Body of pancreas (tissue), 4 donors: ENCODE measurements around the gene LRRN4. TPM values are rescaled to one million over a fixed set of nuclear protein-coding genes. Genes with fewer than 3 reads are reported as not detected.
A peak's percentile ranks its signal among the peaks of the same experiment; 100 is the strongest.

Source experiments
- ATAC-seq: fragments of 150-250 bp; one replicate; pipeline ENCODE4 v1.9.1; 2016
- DNase-seq, 4 donors: peaks; one replicate each; pipeline ENCODE4 v3.0.0-alpha.2; 2019
- H3K27ac ChIP-seq, 4 donors: fragments of 200-600 bp; sonication (generic); 1 replicate in 3 of 4; 2 replicates in 1 of 4; pipeline versions ENCODE4 v1.5.1 to v1.6.1; 2016 to 2019; ENCODE audit warnings: mild to moderate bottlenecking in 1 of 4, mixed read lengths in 1 of 4, moderate library complexity in 1 of 4
- H3K27me3 ChIP-seq, 2 donors: fragments of 200-600 bp; sonication (generic); one replicate each; pipeline ENCODE4 v1.6.0; 2016; ENCODE audit warnings: mild to moderate bottlenecking in 1 of 2
- H3K36me3 ChIP-seq, 2 donors: fragments of 200-600 bp; sonication (generic); replicated peaks in 1 of 2; 2 replicates each; pipeline ENCODE4 v1.5.1; 2016; ENCODE audit warnings: low read depth in 2 of 2; ENCODE audit not compliant: insufficient read depth in 1 of 2
- H3K4me1 ChIP-seq: fragments of 200-600 bp; sonication (generic); one replicate; pipeline ENCODE4 v1.6.0; 2016
- H3K4me3 ChIP-seq, 2 donors: fragments of 200-600 bp; sonication (generic); 1 replicate in 1 of 2; 2 replicates in 1 of 2; pipeline ENCODE4 v1.5.1; 2016 to 2019
- H3K9me3 ChIP-seq, 3 donors: fragments of 200-600 bp; sonication (generic); 1 replicate in 2 of 3; 2 replicates in 1 of 3; pipeline ENCODE4 v1.5.1; 2016
- CTCF ChIP-seq, 7 experiments: fragments of 450-650 bp in 4 of 7; fragments of 200-600 bp in 3 of 7; sonication (generic) in 3 of 7; IDR thresholded peaks; one replicate each; pipeline ENCODE4 v1.5.1; 2016 to 2019; ENCODE audit warnings: antibody characterized with exemption in 7 of 7
- POLR2A ChIP-seq, 3 donors: fragments of 450-650 bp; IDR thresholded peaks; one replicate each; pipeline ENCODE4 v1.6.1; 2016; ENCODE audit warnings: antibody characterized with exemption in 3 of 3, mild to moderate bottlenecking in 2 of 3
- WGBS, 2 donors: methylation state at CpG; one replicate each; pipeline ENCODE4 v1.1.5; 2017; 5-methylcytosine and 5-hydroxymethylcytosine counted together
- intact Hi-C: fragments of 100-400 bp; cut with DNase I; formaldehyde crosslinking; loops from one replicate; pipeline ENCODE4 v1.15.1; 2023
- total RNA-seq, 2 donors: library from RNA; depleted of rRNA; stranded (reverse); fragments of >200 nt; gene quantifications; one replicate each; pipeline ENCODE4 v1.1.0, GENCODE V29; 2016

LRRN4 gene
- total RNA-seq, 2 donors from 2014 or later = 10.9 to 11.2 TPM

- DNase-seq (no peak), ATAC-seq (no peak)
- Histone ChIP-seq H3K27me3 (no peaks in the 10 kb centered on the region), H3K36me3 (peaks cover 0 to 10% of the 10 kb centered on the region in 2 donors), H3K4me3 (peak overlapping the region; percentile 91 to 92), H3K9me3 (no peaks in the 10 kb centered on the region), H3K27ac (peak overlapping the region; percentile 79 to 92 (median 90)), H3K4me1 (peaks cover 21% of the 10 kb centered on the region)
- intact Hi-C loops = no loop called here
- TF ChIP-seq CTCF (IDR thresholded peaks at IDR 0.05) = no peak
- TF ChIP-seq POLR2A (IDR thresholded peaks at IDR 0.05) = no peak
- WGBS, 2 donors = 0 to 2% methylated on average over 7 to 10 of the region's 10 CpGs
Observed at GRCh38 chr20:6006603-6006949, 47.3 kb downstream of the LRRN4 start.

DNA sequence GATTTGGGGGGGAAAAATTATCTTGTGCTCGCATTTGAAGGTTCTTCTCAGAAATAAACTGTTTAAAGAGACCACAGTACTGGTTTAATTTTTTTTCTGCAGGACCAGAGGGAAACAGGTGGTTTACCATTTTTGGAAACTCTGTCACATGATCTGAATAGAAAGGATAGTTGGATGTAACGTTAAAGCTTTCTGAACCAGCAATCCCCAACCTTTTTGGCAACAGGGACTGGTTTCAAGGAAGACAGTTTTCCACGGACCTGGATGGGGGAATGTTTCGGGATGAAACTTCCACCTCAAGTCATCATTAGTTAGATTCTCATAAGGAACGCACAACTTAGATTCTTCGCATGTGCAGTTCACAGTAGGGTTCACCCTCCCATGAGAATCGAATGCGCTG is 53.0 kb downstream of the LRRN4 start:
- ATAC-seq (no peak), DNase-seq (no peak)
- intact Hi-C loops = no loop called here
- Histone ChIP-seq H3K4me3 (no peak overlapping the region), H3K4me1 (peaks cover 4% of the 10 kb centered on the region), H3K9me3 (no peaks in the 10 kb centered on the region), H3K36me3 (no peaks in the 10 kb centered on the region), H3K27ac (no peak overlapping the region), H3K27me3 (no peaks in the 10 kb centered on the region)
- TF ChIP-seq POLR2A (IDR thresholded peaks at IDR 0.05) = no peak
- TF ChIP-seq CTCF (IDR thresholded peaks at IDR 0.05) = no peak
- WGBS, 2 donors = 79 to 81% methylated on average over 8 of the region's 8 CpGs

- Histone ChIP-seq H3K9me3 (no peaks in the 10 kb centered on the region), H3K4me1 (no peaks in the 10 kb centered on the region), H3K36me3 (no peaks in the 10 kb centered on the region), H3K27me3 (no peaks in the 10 kb centered on the region), H3K4me3 (no peak overlapping the region), H3K27ac (no peak overlapping the region)
- WGBS, 2 donors = 91 to 96% methylated on average over 9 of the region's 9 CpGs
- intact Hi-C loops = no loop called here
- DNase-seq = no peak
- TF ChIP-seq CTCF (IDR thresholded peaks at IDR 0.05) (no peak), POLR2A (IDR thresholded peaks at IDR 0.05) (no peak)
- no peak for ATAC-seq
Observed at GRCh38 chr20:5999783-6000182, 54.1 kb downstream of the LRRN4 start.

GRCh38 chr20:5996765-5997164 is 57.1 kb downstream of the LRRN4 start:
- H3K36me3 ChIP-seq = peaks cover 0 to 2% of the 10 kb centered on the region in 2 donors
- TF ChIP-seq CTCF (IDR thresholded peaks at IDR 0.05) (no peak), POLR2A (IDR thresholded peaks at IDR 0.05) (no peak)
- no peak for ATAC-seq

GRCh38 chr20:5991623-5992441 is 62.0 kb downstream of the LRRN4 start:
- no peak for ATAC-seq
- TF ChIP-seq POLR2A (IDR thresholded peaks at IDR 0.05) = no peak
- peaks cover 0 to 6% of the 10 kb centered on the region in 2 donors for H3K36me3 ChIP-seq
- H3K4me1 ChIP-seq = no peaks in the 10 kb centered on the region
- 74 to 77% methylated on average over 2 of the region's 2 CpGs for WGBS, 2 donors
- no peak overlapping the region for H3K27ac ChIP-seq
- no peak overlapping the region for H3K4me3 ChIP-seq
- H3K27me3 ChIP-seq = no peaks in the 10 kb centered on the region
- intact Hi-C loops = no loop called here
- H3K9me3 ChIP-seq = no peaks in the 10 kb centered on the region
- no peak for DNase-seq

More at GRCh38 chr20:5996765-5997164, 57.1 kb downstream of the LRRN4 start:
- Histone ChIP-seq H3K27ac (no peak overlapping the region), H3K27me3 (no peaks in the 10 kb centered on the region), H3K9me3 (no peaks in the 10 kb centered on the region), H3K4me1 (no peaks in the 10 kb centered on the region), H3K4me3 (no peak overlapping the region)
- DNase-seq = no peak
- intact Hi-C loops = no loop called here
- WGBS, 2 donors = 94 to 95% methylated on average over 1 of the region's 1 CpG
